ENCODE measurements around the gene NR2C2. TPM values are rescaled to one million over a fixed set of nuclear protein-coding genes. Genes with fewer than 3 reads are reported as not detected.
A peak's percentile ranks its signal among the peaks of the same experiment; 100 is the strongest.

Gene NR2C2
- total and polyA plus RNA-seq, 2 of the 13 experiments (the other 11 are each of a cell fraction or from before 2014, with no cell fraction given) = 7.8 to 11.8 TPM

DNA sequence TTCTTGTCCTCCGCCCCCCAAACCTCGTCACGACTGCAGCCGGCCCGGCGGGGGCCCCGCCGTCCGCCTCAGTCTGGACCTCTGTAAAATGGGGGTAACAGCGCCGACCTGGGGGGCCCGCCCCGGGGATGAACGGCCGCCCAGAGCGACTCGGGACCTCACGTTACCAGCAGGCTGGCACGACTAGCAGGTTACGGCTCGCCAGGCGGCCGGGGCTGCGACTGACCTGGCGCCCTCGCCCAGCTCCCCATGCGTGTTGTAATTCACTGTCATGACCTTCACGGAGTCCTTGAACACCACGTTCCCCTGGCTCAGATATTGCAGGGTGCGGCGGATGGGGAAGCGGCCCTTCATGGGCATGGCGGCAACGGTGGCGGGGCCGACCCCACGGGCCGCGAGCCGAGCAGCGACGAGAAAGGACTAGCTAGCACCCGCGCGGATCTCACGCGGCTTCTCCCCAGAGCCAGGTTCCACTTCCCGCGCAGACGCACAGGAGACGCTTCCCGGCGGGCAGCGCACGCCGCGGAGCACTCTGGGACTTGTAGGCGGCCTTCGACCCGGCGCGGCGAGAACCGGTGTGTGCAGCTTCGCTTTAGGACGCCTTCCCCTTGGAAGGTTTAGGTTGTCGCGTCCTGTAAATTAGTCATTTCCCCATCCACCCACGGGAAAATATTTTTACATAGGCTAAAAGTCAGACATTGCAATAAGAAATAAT, 117.6 kb downstream of the NR2C2 start, which contains the start of gene MRPS25 (continued):
- TF ChIP-seq, protein P1, sequence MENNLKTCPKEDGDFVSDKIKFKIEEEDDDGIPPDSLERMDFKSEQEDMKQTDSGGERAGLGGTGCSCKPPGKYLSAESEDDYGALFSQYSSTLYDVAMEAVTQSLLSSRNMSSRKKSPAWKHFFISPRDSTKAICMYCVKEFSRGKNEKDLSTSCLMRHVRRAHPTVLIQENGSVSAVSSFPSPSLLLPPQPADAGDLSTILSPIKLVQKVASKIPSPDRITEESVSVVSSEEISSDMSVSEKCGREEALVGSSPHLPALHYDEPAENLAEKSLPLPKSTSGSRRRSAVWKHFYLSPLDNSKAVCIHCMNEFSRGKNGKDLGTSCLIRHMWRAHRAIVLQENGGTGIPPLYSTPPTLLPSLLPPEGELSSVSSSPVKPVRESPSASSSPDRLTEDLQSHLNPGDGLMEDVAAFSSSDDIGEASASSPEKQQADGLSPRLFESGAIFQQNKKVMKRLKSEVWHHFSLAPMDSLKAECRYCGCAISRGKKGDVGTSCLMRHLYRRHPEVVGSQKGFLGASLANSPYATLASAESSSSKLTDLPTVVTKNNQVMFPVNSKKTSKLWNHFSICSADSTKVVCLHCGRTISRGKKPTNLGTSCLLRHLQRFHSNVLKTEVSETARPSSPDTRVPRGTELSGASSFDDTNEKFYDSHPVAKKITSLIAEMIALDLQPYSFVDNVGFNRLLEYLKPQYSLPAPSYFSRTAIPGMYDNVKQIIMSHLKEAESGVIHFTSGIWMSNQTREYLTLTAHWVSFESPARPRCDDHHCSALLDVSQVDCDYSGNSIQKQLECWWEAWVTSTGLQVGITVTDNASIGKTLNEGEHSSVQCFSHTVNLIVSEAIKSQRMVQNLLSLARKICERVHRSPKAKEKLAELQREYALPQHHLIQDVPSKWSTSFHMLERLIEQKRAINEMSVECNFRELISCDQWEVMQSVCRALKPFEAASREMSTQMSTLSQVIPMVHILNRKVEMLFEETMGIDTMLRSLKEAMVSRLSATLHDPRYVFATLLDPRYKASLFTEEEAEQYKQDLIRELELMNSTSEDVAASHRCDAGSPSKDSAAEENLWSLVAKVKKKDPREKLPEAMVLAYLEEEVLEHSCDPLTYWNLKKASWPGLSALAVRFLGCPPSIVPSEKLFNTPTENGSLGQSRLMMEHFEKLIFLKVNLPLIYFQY (CRISPR knock-in tag; IDR thresholded peaks at IDR 0.05; ENCODE audit: borderline replicate concordance) = peak; percentile 58; the same call in 1 of the 2 replicates
- TF ChIP-seq ZSCAN5A (CRISPR knock-in tag; IDR thresholded peaks at IDR 0.05; ENCODE audit: borderline replicate concordance) (no peak), HBP1 (CRISPR knock-in tag; IDR thresholded peaks at IDR 0.05; ENCODE audit: low read depth) (no peak), ZNF556 (CRISPR knock-in tag; IDR thresholded peaks at IDR 0.05; ENCODE audit: borderline replicate concordance) (peak; percentile 69; the same call in 1 of the 2 replicates), ZFP36 (IDR thresholded peaks at IDR 0.05; ENCODE audit: borderline replicate concordance, low read depth, low read length, partially characterized antibody) (no peak), ZNF407 (CRISPR knock-in tag; IDR thresholded peaks at IDR 0.05; ENCODE audit: not compliant biosample characterization) (peak; percentile 77), ZNF274 (CRISPR knock-in tag; IDR thresholded peaks at IDR 0.05) (peak; percentile 72; the same call in 1 of the 2 replicates), ZNF781 (CRISPR knock-in tag; IDR thresholded peaks at IDR 0.05; ENCODE audit: borderline replicate concordance, not compliant biosample characterization) (peak; percentile 90), STAG1 (CRISPR knock-in tag; IDR thresholded peaks at IDR 0.05) (no peak), ZNF207 (IDR thresholded peaks at IDR 0.05; ENCODE audit: borderline replicate concordance) (no peak), SMARCE1 (IDR thresholded peaks at IDR 0.05; ENCODE audit: borderline replicate concordance) (no peak), ZSCAN30 (CRISPR knock-in tag; IDR thresholded peaks at IDR 0.05) (no peak), ZNF382 (CRISPR knock-in tag; IDR thresholded peaks at IDR 0.05; ENCODE audit: borderline replicate concordance) (no peak)
